GM12872 (cell line): ENCODE data around the gene ANXA11.

Experiments used
- TF ChIP-seq, protein P1 (sequence below): IDR thresholded peaks from 3 replicates; pipeline ENCODE4 v1.5.1; 2011; ENCODE audit warnings: low read depth, mild to moderate bottlenecking, low read length, moderate library complexity; ENCODE audit not compliant: insufficient read depth

ANXA11 gene

GRCh38 chr10:80136134-80136571 lies 69.2 kb downstream of the ANXA11 start:
- TF ChIP-seq, protein P1, sequence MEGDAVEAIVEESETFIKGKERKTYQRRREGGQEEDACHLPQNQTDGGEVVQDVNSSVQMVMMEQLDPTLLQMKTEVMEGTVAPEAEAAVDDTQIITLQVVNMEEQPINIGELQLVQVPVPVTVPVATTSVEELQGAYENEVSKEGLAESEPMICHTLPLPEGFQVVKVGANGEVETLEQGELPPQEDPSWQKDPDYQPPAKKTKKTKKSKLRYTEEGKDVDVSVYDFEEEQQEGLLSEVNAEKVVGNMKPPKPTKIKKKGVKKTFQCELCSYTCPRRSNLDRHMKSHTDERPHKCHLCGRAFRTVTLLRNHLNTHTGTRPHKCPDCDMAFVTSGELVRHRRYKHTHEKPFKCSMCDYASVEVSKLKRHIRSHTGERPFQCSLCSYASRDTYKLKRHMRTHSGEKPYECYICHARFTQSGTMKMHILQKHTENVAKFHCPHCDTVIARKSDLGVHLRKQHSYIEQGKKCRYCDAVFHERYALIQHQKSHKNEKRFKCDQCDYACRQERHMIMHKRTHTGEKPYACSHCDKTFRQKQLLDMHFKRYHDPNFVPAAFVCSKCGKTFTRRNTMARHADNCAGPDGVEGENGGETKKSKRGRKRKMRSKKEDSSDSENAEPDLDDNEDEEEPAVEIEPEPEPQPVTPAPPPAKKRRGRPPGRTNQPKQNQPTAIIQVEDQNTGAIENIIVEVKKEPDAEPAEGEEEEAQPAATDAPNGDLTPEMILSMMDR: no peak

DNA sequence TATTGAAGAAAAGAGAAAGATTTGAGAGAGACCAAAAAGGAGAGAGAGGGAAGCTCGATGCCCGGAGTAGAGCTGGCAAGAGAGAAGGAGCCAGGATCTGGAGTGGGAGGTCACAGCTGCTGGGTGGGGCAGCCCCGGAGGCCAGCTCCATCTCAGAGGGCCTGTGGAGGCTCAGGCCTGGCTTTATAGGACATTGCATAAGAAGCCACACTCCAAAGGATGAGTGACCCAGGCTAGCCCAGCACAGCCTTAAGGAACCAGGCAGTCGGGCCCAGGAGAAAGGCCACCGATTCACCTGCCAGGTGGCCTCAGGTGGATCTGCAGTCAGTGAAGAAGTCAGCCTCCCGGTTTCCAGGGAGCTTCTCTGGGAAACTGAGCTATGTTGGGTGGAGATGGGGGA lies 72.1 kb downstream of the ANXA11 start:
- TF ChIP-seq, protein P1: no peak

DNA sequence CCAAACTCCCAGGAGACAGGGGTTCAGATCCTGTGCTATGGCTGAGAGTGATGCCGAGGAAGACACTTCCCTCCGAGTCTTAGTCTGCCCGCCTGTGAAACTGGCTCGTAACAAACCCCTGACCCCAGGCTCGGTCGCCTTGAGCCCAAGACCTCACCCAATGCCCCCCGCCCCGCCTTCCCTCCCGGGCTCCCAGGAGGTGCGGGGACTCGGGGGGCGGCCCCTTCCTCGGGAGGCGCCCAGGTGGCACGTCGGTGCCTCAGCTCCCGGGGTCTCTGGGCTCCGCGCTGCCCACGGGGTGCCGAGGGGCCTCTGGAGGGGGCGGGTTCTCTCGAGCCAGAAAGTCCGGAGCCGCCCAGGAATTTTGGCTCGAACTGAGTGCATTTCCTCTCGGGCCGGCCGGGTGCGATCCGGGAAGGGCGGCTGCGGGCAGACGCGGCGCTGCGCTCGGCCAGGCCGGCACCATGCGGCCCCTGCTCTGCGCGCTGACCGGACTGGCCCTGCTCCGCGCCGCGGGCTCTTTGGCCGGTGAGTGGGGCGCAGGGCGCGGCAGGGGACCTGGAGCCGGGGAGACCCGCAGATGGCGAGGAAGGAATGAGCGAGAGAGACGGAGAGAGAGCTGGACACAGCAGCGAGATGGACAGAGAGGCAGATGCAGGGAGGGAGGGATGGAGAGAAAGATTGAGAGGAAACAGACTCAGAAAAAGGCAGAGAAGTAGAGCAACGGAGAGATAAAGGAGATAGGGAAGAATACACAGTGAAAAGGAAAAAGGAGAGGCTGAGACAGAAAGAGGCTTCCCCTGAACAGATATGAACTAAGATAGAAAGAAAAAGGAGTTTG lies 72.8 kb downstream of the ANXA11 start, which contains the start of gene PLAC9:
TSS of gene PLAC9 (plus strand) at position 432 of the 841 bp plus-strand sequence. CDS start at position 465, 33 bp downstream.
- TF ChIP-seq, protein P1: no peak

GRCh38 chr10:80131499-80131901 lies 73.8 kb downstream of the ANXA11 start:
- TF ChIP-seq, protein P1: no peak

DNA sequence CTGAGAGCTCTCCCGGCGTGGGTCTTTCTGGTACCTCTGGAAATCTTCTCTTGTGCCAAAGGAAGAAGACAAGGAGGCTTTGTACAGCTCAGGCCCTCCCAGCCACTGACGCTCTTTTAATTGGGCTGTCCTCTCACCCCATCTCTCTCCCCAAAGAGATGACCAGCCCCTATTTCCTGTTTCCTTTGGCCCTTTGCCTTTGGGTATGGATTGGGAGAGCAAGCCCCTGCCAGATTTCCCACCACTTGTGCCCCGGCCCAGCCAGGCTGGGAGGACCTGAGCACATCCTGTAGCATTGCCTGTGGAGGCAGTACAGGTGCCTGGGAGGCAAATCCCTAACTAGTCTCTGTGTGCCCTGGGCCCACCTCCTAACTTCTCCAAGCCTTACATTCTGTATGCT lies 78.5 kb downstream of the ANXA11 start:
- TF ChIP-seq, protein P1: no peak

GRCh38 chr10:80122746-80123145 lies 82.6 kb downstream of the ANXA11 start:
- TF ChIP-seq, protein P1: no peak

GRCh38 chr10:80122110-80122710 lies 83.1 kb downstream of the ANXA11 start:
- TF ChIP-seq, protein P1: no peak
